ENCODE data around the gene GIT1. TPM values are rescaled to one million over a fixed set of nuclear protein-coding genes. Genes with fewer than 3 reads are reported as not detected.

Gene GIT1
- total RNA-seq, 4 donors from 2014 or later, result 35.7 to 71.7 (median 42.4) TPM

DNA sequence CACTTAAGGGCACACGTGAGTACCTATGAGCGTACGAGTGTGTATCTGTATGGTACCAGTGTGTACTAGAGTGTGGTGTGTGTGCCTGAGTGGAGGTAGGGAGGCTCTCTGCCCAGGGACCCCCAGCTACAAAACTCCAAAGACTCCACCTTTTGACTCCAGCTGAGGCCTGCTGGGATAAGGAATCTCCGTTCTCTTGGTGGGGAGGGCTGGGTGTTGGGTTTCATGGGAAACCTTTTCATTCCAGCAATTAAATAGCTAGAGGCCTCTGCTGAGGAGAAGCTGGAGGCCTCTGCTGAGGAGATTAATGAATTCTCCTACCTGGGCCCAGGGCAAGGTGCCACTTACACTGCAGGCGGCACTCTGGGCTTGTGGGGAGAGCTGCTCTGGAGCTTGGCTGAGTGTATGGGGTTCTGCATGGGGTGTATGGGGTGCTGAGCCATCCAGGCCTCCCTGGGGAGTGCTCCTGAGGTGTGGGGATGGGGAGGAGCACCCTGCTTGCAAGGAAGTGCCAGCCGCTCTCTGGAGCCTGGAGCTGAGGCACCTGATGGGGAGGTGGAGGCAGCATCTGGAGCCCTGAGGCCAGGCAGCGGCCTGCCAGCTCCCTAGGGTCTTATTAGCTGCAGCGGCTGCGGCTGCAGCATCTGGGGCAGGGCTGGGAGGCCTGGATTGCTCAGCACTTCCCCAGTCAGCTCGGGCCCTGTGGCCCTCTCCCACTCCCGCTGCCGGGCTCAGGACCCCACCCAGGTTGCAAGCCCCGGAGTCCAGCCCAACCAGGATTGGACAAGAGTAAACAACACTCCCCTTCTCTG is 8.1 kb upstream of the GIT1 start:
- intact Hi-C loops (cut with DNase I), result no loop called here
- no peak for DNase-seq
- TF ChIP-seq, protein P1, sequence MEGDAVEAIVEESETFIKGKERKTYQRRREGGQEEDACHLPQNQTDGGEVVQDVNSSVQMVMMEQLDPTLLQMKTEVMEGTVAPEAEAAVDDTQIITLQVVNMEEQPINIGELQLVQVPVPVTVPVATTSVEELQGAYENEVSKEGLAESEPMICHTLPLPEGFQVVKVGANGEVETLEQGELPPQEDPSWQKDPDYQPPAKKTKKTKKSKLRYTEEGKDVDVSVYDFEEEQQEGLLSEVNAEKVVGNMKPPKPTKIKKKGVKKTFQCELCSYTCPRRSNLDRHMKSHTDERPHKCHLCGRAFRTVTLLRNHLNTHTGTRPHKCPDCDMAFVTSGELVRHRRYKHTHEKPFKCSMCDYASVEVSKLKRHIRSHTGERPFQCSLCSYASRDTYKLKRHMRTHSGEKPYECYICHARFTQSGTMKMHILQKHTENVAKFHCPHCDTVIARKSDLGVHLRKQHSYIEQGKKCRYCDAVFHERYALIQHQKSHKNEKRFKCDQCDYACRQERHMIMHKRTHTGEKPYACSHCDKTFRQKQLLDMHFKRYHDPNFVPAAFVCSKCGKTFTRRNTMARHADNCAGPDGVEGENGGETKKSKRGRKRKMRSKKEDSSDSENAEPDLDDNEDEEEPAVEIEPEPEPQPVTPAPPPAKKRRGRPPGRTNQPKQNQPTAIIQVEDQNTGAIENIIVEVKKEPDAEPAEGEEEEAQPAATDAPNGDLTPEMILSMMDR (IDR thresholded peaks at IDR 0.05), result no peak
- no peak for TF ChIP-seq POLR2A (IDR thresholded peaks at IDR 0.05)
- Histone ChIP-seq H3K9me3 (no peaks in the 10 kb centered on the region), H3K27me3 (no peaks in the 10 kb centered on the region), H3K36me3 (no peaks in the 10 kb centered on the region), H3K4me1 (peaks cover 5 to 10% of the 10 kb centered on the region in 2 donors), H3K4me3 (replicated peaks in 1 of 3) (no peak overlapping the region), H3K27ac (no peak overlapping the region)
- WGBS, 2 donors, result 67% methylated on average over 10 to 11 of the region's 13 CpGs

DNA sequence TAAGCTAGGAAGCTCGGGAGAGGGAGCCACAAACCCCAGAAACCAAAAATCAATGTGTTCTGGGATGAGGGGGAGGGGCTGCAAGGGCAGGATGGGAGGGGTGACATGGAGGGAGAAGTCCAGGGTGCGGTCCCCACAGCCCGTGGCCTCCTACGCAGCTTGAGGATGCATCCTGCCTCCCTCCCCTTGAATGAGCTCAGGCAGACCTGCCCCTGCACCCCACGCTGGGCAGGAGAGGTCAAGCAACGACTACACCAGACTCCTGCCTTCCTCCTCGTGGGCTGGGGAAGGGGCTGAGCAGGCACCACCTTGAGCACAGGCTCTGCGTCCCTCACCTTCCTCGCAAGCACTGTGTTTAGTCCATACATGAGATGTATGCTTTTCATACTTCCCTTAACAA is 7.4 kb upstream of the GIT1 start:
- Histone ChIP-seq H3K27me3 (no peaks in the 10 kb centered on the region), H3K4me1 (peaks cover 12 to 17% of the 10 kb centered on the region in 2 donors), H3K4me3 (replicated peaks in 1 of 3) (no peak overlapping the region), H3K27ac (no peak overlapping the region), H3K9me3 (no peaks in the 10 kb centered on the region), H3K36me3 (no peaks in the 10 kb centered on the region)
- DNase-seq, result no peak
- WGBS, 2 donors, result 59 to 77% methylated on average over 8 to 9 of the region's 9 CpGs
- TF ChIP-seq, protein P1 (IDR thresholded peaks at IDR 0.05), result no peak
- TF ChIP-seq POLR2A (IDR thresholded peaks at IDR 0.05), result no peak
- intact Hi-C loops (cut with DNase I), result no loop called here

DNA sequence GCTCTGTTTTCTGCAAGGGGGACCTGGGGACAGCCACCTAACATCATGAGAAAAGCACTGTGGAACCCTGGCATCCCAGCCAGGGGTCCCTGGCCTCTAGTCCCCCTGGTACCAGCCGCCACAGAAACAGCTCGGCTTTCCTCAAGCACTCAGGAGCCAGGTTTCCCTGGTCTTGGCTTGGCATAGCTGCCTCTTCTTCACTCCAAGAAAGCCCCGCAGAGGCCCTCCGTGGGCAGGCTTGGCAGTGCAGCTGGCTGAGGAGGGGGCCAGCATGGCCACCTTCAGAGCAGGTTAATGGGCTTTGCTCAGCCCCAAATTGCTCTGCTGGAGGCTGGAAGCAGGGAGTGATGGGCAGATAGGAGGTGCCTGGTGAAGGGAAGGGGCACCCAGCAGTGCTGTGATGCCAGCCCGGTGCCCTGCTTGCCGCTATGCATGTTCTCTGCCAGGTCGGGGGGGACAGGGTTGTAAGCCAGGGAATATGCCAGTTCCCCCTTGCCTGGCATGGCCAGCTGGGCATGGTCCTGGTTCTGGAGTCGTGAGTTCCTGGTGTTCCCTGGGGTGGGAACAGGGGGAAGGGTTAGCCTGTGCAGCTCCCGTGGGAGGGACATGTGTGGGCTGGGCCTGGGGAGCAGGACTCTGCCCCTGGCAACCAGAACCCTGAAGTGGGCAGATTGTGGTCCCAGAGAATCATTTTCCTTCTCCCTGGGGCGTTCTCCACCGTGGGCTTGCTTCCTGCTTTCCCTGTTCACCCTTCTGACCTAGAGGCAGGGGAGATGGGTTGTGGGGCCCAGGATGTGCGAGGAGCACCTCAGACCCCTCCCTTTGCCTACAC is 6.7 kb upstream of the GIT1 start:
- intact Hi-C loops (cut with DNase I), result no loop called here
- Histone ChIP-seq H3K27me3 (no peaks in the 10 kb centered on the region), H3K4me1 (peaks cover 17 to 22% of the 10 kb centered on the region in 2 donors), H3K27ac (no peak overlapping the region), H3K36me3 (no peaks in the 10 kb centered on the region), H3K4me3 (replicated peaks in 1 of 3) (no peak overlapping the region), H3K9me3 (no peaks in the 10 kb centered on the region)
- TF ChIP-seq, protein P1 (IDR thresholded peaks at IDR 0.05), result no peak
- no peak for TF ChIP-seq POLR2A (IDR thresholded peaks at IDR 0.05)
- whole genome bisulfite sequencing, 2 donors, result 84% methylated on average over 4 to 12 of the region's 12 CpGs
- DNase-seq, result no peak

DNA sequence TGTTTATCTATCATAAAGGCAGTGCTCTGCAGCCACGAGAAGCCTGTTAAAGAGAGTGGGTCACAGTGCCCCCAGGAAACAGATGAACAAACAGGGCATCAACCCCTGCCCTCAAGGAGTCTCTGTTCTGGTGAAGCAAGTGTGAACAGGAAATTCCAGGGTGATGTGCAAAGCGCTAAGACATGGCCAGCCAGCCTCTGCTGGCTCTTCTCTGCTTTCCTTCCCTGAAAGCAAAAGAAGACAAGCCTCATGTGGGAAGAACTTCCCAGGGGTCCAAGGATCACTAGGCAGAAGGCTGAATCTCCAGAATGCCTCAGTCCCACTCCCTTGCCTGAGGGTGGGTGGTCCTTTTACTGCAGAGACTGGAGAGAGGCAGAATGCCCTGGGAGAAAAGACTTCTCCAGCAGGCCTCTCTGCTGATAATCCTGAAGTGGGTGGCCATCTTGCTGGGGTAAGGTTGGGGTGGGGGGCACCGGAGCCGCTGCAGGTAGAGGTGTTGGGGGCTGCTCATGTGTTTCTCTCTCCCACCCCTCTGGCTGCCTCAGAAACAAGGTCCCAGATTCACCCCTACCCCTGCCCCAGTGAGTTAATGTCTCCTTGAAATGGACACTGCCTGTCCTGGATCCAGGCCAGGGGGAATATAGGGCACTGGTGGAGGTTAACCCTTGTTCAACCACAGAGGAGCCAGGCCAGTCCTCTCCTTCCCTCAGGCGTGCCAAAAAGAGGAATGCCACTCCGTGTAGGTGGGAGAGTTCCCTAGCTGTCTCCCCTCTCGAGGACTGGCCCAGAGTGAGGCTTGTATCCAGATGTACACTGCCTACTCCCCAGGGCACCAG is 5.9 kb upstream of the GIT1 start:
- H3K4me1 ChIP-seq, result peaks cover 25 to 31% of the 10 kb centered on the region in 2 donors
- H3K27ac ChIP-seq, result no peak overlapping the region
- H3K4me3 ChIP-seq (replicated peaks in 1 of 3), result no peak overlapping the region
- intact Hi-C loops (cut with DNase I), result no loop called here
- H3K36me3 ChIP-seq, result no peaks in the 10 kb centered on the region
- WGBS, 2 donors, result 80 to 82% methylated on average over 7 of the region's 7 CpGs
- H3K9me3 ChIP-seq, result no peaks in the 10 kb centered on the region
- DNase-seq, result no peak
- no peaks in the 10 kb centered on the region for H3K27me3 ChIP-seq
- no peak for TF ChIP-seq POLR2A (IDR thresholded peaks at IDR 0.05)
- TF ChIP-seq, protein P1 (IDR thresholded peaks at IDR 0.05), result no peak

Data from thyroid gland (tissue), 4 donors.